ENCODE data around the gene TRNP1.

Gene TRNP1

DNA sequence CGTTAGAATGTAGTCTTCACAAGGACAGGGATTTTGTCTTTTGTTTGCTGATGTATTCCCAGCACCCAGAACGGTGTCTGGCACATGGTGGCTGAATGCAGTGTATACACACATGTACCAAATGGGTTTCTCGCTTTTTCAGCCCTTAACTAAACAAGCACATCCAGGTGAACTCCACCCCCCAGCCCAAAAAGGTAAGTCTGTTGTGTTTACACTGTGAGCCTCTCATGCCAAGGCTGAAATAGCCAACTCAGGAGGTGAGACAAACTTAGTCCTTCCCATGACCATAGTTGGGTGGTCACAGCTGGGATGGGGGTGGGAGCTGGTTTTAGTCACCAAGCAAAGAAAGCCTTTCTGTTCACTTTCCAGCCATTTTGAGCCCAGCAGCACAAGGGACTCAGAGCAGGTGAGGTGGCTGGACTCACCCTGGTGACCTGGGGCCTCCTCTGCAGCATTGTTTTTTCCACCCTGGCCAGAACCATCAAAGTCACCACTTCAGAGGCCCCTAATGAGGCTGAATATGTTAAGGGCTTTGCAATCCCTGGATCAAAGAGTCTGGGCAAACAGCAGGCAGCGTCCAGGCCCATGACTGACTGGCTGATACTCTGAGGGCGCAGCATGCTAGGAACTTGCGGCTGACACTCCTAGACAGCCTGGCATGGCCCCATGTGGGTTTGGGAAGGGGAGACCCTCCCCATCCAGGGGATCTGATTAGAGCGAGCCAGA is 10.4 kb downstream of the TRNP1 start:
- no peak for DNase-seq

DNA sequence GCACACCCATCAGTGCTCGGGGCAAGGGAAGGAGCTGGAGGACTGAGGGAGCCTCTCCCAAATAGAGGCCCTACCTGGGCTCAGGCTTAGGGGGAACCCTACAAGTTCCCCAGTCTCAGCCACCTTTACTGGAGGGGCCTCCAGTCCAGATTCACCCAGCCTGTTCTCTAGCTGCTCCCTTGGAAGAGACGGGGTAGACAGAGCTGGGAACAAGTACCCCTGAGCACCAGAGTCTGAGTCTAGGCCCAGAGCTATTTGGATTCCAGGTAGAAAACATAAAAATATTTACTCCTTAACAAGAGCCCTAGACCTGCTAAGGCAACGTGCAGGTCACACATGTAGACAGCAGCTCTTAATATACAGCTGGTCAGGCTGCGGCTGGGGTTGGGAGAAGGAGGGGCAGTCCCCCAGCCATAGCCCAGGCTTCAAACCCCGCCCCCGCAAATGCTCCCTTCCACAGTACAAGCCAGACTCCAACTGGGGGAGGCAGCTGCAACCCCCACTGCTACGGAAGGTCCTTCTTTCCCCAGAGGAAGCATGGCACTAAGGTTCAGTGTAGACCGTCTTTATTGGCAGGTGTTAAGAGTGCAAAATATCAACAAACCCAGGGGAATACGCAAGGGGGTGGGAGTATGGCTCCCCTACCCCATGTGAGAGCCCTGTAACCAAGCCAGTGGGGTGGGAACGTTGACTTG is 11.1 kb downstream of the TRNP1 start:
- no peak for DNase-seq

DNA sequence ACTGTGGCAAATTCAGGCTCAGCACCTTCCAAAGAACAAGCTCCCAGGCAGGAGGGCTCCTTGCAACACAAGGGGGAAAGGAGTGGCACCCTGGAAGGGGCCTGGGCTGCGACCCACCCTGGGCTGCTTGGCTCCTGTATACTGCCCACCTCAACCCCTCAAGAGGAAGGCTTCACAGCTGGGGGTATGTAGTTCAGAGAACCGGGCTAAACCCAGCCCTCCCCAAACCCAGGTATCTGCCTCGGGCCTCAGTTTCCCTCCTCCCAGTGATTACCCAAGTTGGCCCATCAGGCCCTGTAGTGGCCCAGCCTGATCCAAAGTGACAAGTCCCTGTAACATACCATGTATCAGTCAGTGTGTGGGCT is 11.7 kb downstream of the TRNP1 start:
- no peak for DNase-seq

DNA sequence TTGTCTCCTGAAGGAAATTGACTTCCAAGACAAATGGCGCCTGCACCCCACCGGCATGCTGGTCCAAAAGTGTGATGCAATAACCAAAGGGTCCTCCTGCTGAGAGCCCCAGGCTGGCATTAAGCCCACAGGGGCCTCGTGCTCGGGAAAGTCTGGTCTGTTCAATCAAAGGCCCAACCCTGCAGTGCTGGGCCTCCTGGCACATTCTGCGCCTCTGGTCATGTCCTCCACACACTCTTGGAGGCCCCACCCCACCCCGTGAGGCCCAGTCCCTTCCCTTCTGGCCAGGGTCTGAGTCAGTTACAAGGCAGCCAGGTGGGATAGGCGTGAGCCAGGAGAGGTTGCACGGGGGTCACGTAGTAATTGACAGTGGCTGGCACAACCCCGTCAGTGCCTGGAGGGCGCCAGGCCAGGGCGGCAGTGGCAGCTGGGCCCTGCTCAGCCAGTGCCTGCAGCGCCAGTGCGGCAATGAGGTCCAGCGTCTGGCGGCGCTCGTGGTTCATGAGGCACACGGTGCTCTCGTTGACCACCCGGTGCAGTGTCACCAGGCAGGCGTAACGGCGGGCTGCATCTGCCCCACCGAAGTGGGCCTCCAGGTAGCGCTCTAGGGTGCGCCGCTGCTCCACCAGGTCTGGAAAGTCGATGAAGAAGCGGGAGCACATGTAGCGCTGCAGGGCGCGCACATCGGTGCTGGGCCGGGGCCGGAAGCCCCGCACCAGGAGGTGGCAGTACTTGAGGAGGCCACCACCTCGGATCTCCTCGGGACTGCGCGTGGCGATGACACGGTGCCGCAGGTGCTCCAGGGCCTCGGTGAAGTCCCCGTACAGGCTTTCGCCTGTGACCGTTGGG is 12.4 kb downstream of the TRNP1 start:
- DNase-seq, result no peak

DNA sequence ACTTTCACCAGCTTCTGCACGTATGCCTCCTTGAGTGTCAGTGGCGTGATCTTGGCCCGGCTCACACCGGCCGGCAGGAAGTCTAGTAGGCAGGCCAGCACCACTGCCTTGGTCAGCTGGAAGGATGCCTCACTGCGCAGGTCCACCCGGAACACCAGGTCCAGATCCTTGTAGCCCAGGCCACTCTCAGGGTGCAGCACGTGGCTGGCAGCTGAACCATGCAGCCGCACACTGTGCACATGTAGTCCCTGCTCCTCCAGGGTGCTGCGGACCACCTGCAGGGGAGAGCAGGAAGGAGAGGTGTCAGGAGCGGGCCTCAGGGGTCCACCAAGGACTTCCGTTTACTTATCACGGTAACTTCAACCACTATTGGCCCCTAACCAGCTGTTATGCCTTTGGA is 13.2 kb downstream of the TRNP1 start:
- no peak for DNase-seq

DNA sequence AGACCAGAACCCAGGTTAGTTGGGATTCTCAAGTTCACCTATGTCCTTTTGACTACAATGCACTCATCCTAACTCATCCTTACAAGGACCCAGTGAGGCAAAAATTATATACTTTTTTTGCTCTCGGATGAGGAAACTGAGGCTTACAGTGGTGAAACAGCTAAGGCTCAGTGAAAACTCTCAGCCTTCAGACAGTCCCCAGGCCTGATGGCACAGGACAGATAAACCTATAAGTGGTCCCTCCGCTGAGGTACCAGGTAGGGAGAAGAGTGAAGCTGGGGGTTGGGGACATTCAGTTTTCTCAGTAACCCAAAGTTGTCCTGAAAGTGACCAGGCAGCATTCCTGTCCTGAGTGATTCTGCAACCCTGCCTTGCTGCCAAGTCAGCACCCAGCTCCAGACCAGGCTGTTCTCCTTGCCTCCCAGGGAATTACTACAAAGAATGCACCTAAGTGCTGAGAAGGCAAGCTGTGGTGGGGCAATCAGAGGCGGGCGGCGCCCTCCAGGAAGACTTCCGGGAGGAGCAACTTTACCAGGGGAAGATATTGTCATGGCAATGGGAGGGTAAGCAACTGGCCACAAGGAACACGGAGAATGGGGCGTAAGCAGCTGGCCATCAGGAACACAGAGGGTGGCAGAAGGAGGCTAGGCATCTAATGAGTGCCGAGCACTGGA is 14.6 kb downstream of the TRNP1 start:
- no peak for DNase-seq

DNA sequence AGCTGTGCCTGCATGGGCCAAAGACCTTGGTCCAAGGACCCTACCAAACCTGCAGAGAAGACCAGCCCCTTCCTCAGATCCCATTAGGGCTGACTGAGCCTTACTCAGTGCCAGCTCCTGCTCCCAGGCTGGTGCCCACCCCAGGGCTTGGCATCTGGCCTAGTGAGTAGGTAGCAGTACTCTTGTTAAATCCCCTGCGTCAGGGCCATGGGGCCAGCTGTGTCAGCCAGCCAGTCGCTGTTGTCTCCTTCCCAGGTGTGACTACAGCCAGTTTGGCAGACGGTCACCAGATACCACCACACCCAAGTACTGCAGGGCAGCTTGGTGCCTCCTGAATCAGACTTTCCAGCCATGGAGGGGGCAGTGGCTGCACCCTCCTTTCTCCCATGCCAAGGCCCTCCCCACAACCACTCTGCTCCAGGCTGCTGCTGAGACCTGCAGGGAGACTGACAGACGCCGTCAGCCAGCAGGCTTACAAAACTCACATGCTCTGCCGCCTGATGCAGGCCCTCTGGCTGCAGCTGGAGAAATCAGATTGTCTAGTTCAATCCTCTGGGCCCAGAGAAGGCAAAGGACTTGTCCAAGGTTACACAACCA is 16.2 kb downstream of the TRNP1 start:
- DNase-seq, result no peak

DNA sequence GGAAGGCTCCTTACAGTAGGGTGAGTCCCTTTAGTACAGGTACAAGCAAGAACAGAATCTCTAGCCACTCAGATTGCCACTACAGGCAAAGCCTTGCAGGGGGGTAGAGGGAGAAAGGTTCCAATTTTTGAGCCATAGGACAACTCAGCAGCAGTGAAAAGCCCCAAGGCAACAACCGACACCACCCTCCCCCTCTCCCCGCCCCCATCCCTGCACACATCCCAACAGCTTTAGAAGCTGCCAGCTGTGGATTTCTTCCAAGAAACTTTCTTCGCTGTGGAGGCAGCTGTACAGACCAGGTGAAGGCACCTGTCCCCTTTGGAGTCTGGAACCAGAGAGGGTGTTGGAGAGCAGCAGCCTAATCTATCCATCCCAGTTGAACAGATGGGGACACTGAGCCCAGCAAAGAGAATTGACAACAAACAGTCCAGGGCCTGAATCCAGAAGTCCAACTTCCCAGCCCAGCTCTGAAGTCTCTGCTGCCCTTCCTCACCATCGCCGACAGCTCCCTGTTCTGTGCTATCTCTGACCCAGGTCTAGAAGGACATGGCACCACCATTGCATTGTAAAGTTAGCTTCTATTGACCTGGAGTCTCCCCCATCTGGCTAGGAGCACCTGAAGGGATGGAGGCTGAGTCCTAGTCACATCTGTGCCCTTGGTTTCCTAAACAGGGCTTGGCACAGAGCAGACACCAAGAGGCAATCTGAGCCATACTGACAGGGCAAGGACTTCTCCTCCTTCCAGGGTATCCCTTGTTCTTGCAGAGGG is 16.9 kb downstream of the TRNP1 start:
- DNase-seq, result no peak

DNA sequence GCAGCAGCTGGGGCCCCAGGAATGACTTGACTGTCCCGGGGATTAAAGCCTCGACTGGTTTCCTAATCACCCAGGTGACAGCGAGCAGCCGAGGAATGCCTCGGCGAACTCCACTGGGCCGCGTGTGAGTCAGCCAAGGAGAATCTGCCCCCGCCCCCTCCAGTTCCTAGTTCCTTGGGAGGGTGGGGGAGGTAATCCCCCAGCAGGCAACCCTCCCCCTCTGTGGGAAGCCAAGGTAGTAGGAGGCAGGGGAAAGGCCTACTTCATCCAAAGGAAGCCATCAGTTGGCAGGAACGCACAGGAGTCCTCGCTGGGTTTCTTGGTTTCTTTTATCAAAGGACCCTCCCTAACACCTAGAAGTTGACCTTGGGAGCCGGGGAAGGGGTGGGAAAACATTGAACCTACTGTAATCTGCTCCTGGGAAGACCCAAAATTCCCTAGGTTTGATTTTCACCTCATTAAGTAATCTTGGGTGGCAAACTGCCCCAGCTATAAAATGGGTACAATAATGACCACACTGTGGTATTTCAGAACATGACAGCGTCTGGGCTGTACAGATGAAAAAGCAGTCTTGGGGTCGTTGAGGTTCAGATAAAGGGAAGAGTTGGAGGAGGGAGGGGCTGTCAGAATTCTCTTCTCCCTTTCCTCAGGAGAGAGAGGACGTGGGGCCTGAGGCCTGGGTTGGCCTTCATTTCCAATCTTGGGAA is 17.7 kb downstream of the TRNP1 start:
- DNase-seq, result no peak

DNA sequence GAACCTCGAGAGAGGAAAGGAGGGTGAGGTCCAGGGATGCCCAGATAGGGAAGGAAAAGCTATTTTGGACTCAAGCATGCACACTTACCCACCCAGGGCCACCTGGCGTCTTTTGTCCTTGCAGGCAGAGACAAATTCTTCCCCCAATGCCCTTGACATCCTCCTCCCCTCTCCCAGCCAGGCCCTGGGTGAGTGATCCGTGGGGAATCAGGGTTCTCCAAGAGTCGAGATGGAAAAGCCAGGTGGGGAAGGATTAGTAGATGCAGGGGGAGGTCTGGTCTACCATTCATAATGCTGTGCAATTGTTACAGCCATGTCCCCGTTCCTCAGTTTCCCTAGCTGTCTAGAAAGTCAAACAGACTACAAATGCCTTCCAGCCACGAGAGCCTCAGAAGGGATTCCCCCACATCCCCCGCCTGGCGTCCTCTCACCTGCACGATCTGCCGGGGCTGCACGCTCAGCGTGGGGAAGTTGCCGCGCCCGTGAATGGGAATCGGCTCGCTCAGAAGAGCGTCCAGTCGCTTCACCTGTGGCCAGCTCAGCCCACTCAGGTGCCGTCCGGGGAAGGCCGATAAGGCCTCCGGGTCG is 18.6 kb downstream of the TRNP1 start:
- no peak for DNase-seq

DNA sequence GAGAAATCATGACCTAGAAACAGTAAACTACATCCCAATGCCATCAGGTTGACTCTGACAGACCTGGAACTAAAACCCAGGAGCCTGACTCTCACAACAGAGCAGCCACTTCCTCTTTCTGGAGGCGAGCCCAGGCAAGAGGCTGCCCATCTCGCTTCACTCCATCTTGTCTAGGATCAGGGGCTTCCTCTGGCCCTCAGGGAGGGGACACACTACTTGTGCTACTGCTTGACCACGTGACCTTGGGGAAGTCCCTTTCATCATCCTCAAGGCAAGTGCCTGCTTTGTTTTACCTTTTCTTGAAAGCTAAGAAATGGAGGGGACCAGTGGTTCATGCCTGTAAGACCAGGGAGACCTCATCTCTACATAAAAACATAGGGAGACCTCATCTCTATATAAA is 21.8 kb downstream of the TRNP1 start:
- no peak for DNase-seq

DNA sequence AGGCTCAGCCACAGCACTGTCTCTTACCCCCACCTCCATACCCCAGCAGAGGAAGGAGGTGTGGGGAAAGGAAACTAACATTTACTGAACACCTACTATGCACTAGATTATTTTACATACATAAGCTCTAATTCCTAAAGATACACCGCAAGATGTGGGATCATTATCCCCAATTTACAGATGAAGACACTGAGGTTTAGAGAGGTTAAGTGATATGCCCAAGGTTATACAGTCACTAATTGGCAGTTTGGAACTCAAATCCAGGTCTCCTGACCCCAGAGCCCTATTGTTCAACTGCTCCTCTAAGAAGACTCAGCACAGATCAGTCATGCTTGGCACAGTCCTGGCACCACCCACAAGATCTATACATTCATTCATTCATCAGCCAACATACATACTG is 22.9 kb downstream of the TRNP1 start:
- DNase-seq, result no peak

DNA sequence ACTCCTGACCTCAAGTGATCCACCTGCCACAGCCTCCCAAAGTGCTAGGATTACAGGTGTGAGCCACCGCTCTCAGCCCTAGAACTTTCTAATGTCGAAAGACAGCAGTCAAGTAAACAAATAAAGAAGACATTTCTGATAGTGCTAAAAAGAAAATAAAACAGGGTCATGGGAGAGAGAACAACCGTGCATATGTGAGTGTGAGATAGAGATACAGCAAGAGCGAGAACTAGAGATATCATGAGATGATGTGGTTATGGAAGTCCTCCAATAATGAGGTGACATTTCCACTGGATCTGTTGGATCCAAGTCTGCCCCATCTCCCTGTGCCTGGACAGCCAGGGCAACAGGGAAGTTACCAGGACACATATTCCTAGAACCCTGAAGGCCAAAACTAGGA is 23.7 kb downstream of the TRNP1 start:
- DNase-seq, result no peak

DNA sequence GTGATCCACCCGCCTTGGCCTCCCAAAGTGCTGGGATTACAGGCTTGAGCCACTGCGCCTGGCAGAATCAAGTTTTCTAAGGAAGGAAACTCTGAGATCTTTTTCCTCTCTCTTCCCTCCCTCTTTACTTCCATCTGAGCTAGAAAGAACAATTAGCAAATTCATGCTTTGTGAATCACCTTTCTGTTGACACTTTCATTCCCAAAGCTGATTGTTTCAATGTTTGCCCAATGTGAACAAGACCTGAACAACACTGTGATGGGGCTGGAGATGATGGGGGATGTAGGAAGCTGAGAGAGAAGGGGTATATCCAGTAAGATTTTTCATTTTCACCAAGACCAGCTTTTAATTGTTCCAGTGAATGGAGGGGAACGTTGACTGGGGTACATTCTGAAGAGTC is 24.8 kb downstream of the TRNP1 start:
- DNase-seq, result no peak

DNA sequence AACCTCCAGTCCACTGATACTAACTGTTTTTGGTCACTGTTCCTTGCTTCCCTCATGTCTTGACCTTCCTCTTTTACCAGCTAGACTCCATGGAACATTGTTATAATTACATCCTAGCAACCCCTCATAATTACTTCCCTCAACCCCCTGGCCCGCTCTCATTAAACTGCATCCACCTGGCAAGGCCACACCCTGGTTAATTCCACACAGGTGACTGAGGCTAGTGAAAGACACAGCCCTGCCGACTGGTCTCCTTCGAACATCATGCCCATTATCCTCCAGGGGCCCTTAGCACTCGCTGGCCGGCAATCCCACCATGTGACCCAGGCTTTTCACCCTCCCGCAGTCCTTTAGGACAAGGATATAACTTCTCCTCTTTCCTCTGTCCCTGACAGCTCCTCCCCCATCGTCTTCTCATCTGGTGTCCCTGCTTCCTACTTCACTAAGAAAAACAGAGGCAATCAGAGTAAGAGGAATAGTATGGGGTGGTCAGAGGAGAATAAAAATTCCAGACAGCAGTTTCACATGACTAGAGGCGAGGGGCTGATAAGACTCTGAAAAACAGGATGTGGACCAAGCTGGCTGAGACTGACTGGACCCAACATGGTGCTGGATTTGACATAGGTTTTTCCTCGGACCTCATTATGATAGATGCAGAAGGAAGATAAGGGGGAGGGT is 28.0 kb downstream of the TRNP1 start:
- DNase-seq, result no peak

DNA sequence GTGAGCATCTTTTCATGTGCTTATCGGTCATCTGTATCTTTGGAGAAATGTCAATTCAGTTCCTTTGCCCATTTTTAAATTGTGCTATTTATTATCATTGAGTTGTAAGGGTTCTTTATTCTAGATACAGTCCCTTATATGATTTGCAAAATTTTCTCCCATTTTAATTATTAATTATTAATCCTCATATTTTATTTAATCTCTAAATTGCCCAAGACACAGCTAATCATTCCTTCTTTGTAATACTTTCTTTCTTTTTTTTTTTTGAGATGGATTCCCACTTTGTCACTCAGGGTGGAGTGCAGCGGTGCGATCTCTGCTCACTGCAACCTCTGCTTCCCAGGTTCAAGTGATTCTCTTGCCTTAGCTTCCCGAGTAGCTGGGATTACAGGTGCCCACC is 32.2 kb downstream of the TRNP1 start:
- DNase-seq, result no peak

DNA sequence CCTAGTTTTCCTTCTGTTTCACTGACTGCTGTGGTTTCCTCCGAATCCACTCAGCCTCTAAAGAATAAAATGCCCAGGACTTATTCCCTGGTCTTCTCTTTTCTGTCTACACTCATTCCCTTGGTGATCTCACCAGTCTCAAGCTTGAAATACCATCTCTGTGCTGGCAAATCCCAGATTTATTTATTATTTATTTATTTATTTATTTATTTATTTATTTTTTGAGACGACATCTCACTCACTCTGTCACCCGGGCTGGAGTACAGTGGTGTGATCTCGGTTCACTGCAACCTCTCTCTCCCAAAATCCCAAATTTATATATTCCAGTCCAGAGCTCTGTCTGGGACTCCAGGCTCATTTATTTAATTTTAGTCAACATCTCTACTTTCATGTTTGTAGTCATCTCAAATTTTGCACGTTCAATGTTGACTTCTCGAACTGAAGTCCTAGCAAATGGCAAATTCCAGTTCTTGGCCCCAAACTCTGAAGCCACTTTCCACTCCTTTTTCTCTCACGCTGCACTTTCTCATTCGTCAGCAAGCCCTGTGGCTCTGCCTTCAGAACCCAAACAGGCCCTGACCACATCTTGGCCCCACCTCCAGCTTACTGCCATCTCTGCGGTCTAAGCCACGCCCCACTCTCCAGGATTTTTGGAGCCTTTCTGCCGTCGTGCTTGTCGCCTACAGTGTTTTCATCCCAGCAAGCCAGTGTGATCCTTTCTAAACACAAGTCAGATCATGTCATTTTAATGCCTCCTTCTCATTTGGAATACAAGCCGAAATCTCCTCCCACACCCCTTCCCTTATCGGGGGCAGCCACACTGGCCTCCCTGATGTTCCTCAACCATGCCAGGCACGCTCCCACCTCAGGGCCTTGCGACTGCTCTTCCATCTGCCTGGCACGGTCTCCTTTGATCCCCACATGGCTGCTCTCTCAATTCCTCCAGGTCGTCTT is 33.4 kb downstream of the TRNP1 start:
- no peak for DNase-seq

DNA sequence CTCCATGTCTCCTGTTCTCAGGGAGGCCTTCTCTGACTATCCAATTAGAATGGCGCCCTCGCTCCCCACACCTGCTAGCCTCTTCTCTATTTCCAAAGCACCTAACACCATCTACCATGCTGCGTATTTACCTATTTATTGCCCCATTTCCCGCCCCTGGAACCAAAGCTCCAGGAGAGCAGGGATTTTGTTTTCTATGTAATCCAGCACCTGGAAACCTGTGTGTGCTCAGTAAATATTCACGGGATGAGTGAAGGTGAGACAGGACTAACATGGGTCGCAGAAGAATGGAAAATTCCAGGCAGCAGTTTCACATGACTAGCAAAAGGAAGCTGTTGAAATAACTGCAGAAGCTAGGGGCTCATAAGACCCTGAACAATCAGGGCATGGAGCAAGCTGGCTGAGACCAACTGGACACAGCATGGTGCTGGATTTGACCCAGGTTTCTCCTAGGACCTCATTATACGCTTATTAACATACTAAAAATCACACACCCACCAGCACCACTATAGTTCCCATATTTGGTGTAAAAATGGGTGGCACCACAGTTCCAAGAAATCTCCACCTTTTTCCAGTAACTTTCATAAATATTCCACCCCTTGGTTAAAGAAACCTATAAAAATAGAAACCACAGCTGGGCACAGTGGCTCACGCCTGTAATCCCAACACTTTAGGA is 34.2 kb downstream of the TRNP1 start:
- DNase-seq, result no peak

DNA sequence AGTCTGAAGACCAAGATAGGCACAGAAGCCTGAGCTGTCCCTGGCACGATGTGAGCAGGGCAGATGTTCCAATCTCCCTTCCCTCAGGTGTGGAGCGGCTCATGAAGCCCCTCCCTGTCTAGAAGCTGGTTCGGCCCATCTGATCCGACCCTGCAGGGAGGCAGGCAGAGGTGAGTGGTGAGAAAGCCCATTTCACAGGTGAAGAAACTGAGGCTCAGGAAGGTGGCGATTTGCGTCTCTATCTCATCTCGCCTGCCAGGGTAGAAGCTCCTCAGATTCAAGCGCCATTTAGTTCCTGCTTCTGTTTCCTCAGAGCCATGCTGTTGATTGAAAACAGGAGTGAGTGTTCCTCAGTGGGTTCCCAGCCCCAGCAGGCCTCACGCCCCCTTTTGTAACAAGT is 36.0 kb downstream of the TRNP1 start:
- no peak for DNase-seq

All from activated CD4-positive, alpha-beta T cell treated with anti-CD3 and anti-CD28 coated beads for 1 hour (primary cell).